Occipital lobe (tissue), 2 donors: Measurements from ENCODE around the gene SRCAP. TPM values are rescaled to one million over a fixed set of nuclear protein-coding genes. Genes with fewer than 3 reads are reported as not detected.

Source experiments
- DNase-seq: peaks from one replicate; lab custom pipeline; 2025; lab: John Stamatoyannopoulos, UW
- total RNA-seq: library from RNA; depleted of rRNA; stranded (reverse); fragments of >200 nt; gene quantifications from one replicate; pipeline ENCODE4 v1.2.3, GENCODE V29; 2014

SRCAP gene
- total RNA-seq = 21.7 TPM

GRCh38 chr16:30698816-30699614, at the start of gene SRCAP:
Gene SRCAP (plus strand): TSS chr16:30699171. CDS start chr16:30700825, 1,654 bp downstream.
- DNase-seq = peak; percentile 68

- no peak for DNase-seq
These were observed 49.1 kb upstream of the SRCAP start for GRCh38 chr16:30649725-30650368.

DNA sequence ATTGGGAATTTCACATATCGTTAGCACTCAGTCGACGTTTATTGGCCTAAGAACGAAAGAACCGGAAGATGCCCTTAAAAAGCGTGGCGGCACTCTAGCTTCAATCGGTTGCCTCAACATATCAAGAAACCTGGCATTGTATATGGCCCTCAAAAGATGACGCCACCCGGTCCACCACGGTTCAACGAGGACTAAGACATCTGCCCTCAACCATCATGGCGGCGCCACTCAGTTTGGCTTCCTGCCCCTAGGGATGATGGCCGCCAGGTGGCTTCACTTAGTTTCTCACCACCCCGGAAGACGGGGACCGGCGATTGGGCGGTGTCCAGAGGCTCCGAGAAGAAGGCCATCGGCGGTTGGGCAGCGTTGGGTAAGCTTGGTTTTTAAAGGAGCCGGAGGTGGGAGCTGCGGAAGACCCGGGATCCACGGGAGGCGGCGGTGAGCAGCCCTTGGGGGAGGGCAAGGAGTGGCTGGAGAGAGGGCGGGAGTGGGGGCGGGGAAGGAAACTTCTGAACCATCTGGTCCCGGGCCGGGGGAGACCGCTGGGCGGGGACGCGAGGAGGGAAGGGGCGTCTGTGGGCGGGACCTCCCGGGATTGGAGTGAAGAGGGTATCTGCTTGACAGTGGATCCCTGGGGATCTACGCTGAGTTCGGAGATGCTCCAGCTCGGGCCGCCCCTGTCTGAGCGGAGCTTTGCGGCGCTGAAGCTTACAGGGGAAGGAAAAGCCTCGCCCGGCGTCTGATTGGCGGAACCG, 48.4 kb upstream of the SRCAP start, which contains the start of gene PRR14:
Gene PRR14 (plus strand): TSS at position 592 of the 755 bp plus-strand sequence. CDS start 686 bp downstream, outside the sequence.
- DNase-seq = peak; percentile 99

DNA sequence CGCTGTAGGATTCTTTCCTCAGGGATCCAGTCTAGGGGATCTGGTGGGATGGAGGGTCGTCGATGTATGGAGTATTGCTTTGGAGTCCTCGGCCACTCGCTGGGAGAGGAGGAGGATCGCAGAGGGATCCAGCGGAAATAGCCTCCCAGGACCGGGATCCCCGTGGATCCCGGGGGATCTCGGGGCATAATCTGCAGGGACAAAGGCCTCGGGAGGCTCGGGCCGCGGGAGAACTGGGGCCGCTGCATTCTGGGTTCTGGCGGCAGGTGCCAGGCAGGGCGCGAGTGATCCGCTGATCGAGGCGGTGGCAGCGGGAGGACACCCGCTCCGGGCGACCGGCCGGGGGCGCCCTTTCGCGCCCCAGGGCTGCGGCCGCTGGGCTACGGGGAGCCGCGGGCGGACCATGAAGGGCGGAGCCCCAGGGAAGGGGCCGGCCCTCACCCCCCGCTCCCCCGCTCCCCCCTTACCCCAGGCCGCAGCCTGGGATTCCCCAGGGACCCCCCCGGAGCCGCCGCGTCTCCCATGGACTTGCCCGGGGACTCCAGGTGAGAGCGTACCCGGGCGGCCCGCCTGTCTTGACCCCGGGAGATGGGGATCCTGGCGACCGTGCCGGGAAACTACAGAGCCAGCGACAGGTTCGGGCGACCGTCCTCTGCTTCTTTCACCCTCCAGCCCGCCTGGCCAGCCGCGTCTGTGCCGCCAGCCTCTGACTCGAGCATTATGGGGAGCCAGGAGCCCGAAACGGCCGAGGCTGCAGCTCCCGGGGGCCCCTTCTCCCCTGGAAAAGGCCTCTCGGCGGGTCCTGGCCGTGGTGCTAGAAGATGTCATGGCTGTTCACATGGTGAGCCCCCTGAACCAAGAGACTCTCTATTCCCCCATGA, 47.6 kb upstream of the SRCAP start:
- no peak for DNase-seq

- no peak for DNase-seq
These were observed 47.0 kb upstream of the SRCAP start for GRCh38 chr16:30652005-30652296.

DNA sequence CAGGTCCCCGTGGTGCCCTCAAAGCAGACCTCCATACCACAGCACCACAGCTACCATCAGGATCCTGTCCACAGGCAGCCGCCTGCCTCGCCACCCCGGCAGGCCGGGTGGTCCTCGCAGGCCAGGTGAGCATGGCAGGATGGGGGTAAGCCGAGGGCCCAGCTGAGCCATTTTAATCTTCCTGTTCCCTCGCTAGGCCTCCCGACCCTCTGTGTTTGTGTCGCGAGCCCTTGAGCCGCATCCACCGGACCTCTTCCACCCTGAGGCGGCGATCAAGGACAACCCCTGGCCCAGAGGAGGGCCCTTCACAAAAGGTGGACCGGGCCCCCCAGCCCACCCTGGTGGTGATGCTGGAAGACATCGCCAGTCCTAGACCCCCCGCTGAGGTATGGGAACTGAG, 46.3 kb upstream of the SRCAP start:
- no peak for DNase-seq

DNA sequence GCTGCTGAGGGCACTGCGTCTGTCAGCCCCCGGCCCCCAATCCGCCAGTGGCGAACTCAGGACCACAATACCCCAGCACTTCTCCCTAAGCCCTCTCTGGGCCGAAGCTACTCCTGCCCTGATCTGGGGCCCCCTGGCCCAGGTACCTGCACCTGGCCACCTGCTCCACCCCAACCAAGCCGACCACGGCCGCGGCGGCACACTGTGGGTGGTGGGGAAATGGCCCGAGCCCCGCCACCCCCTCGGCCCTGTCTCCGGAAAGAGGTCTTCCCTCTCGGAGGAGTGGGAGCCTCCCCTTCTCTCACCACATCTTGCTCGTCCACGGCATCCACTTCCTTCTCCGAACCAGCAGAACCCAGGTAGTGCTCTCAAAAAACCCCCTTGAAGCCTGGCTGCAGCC, 44.1 kb upstream of the SRCAP start:
- DNase-seq = no peak

GRCh38 chr16:30655815-30656347, 43.1 kb upstream of the SRCAP start:
- no peak for DNase-seq

DNA sequence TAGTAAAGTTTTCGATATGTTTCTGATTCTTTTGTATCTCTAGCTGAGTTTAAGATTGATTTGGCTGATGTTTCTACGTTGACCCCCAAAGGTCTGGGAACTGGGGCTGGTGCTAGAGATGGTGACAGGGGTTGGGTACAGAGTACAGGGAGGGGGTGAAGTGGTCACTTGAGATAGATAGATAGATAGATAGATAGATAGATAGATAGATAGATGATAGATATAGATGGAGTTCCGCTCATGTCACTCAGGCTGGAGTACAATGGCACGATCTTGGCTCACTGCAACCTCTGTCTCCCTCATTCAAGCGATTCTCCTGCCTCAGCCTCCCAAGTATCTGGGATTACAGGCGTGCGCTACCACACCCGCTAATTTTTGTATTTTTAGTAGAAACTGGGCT, 42.6 kb upstream of the SRCAP start:
- DNase-seq = no peak

GRCh38 chr16:30656974-30657865, 41.8 kb upstream of the SRCAP start:
- no peak for DNase-seq

DNA sequence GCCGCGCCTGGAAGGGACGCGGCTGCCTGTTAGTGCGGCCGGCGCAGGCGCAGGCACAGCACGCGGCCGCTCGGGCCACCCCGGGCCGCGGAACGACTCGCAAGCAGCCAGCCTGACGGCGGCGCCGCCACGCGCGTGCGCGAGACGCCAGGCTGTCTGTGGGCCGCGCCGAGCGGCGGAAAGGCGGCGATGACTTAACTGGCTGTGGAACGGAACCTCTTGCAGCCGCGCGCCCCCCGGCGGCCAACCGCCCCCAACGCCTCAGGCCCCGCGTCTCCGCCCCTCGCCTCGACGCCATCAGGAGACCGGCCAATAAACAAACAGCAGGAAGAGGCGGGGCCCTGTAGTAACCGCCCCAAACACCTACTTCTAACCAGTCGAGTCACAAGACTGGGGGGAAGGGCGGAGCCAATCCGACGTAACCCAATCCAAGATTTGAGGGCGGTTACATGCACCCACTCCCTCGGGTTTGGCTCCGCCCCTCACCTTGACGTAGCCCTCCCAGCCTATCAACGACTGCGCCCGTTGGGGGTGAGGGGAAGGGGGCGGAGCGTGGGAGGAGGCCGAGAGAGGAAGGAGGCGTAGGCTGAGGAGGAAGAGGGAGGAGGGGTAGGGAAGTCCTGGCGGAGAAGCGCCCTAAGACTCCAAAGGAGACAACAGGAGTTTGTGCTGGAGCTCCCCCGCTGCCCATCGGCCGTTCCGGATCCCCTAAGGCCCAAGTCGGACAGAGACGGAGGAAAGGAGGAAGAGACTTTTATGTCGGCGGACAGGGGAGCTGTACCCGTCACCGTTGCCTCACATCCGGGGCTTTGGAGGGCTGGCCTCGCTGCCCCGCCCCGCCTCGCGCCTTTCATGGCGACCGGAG, 40.9 kb upstream of the SRCAP start, which contains the start of gene FBRS:
Gene FBRS (plus strand): TSS at position 566 of the 865 bp plus-strand sequence. CDS start 1,088 bp downstream, outside the sequence.
- peak; percentile 100 for DNase-seq

DNA sequence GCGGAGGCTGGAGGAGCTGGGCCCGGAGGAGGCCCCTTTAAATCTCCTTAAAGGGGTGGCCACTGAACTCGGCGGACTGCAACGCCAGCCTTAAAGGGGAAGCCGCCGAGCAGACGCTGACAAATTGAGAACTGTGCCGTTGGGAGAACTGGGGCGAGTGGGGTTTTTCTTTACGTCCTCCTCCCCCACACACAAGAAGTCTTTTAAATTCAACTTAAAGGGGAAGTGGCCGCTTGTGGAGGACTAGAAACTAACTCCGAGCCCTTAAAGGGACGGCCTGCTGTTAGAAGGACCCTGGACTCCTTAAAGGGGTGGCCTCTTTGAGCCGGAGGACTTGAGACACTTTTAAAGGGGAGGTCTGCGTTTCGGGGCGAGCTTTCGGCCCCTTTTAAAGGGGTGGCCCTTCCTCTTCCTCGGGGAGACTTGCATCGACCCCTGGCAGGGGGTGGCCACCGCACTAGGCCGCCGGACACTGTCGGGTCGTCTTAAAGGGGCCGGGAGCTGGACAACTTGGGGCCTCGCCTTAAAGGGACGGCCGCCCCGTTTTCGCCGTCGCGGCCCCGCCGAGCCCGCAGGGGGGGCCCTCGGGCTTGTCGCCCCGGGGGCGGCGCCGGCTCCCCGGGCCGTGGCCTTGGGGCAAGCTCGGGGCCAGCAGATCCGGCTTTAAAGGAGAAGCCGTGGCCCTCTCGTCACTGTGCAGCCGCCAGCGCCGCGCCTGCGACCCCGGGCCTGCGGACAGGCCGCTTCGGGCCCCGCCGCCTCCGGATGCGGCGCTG, 40.1 kb upstream of the SRCAP start:
- peak; percentile 95 for DNase-seq

DNA sequence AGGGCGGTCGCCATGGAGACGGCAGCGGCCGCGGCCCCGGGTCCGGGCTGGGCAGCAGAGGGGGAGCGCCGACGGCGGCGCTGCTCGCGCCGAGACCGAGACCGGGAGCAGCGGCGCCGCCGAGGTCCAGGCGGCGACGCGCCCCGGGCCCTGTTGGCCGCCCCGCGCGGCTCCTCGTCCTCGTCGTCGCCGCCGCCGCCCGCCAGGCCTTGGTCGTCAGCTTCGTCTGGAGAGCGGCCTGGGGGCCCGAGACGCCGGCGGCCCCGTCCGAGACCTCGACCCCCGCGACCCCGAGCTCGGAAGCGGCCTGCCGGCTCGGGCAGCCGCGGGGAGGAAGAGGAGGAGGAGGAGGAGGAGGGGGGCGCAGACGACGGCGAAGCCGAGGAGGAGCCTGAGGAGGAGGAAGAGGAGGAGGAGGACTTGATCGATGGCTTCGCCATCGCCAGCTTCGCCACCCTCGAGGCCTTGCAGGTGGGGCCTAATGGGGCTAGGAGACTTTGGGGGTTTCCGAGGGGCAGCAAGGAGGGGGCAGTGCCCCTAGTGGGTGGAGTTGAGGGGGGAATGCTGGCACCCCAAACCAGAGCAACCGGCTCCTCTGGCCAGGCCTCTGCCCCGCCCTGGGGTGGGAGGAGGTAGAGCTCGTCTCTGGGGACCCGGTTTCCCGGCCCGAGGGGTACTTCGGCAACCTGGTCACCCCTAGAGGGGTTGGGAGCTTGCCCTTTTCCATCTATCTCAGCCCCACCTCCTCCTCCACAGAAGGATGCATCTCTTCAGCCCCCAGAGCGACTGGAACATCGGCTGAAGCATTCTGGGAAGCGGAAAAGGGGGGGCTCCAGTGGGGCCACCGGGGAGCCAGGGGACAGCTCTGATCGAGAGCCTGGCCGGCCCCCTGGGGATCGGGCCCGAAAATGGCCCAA, 39.2 kb upstream of the SRCAP start:
- DNase-seq = no peak

DNA sequence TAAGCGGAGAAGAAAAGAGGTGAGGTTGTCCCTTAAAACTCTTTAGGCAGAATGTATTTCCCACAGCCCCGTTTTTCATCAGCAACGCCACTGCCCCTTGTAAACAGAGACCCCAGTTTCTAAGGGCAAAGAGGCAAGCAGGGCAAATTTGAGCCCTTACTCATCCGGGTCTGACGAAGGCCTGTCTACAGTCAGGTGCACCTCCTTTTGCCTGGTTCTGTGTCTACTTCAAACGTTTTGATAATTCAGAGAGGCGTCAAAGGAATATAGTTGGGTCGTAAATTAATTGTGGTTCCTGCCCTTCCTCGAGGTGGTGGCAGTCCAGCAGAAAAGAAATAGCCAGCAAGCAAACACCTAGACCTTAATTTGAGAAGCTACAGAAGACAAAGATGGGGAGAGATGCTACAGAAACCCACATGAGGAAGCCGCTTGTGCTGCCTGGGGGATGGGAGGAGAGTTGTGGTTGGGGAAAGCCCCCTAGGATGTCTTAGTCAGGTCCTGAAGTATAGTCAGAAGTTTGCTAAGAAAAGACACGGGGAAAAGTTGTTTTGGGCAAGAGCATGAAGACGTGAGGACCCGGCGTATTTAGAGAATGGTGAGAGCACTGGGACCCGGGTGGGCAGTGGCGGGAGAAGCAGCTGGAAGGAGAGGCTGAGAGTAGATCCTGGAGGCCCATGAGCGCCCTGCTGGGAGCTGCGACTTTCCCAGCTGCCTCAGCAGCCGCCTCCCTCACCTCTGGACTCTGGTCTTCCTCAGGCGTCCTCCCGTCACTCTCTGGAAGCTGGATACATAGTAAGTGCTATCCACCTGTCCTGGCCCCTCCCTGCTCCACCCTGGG, 38.3 kb upstream of the SRCAP start:
- no peak for DNase-seq

- DNase-seq = no peak
These were observed 36.5 kb upstream of the SRCAP start for GRCh38 chr16:30662449-30662848.

DNA sequence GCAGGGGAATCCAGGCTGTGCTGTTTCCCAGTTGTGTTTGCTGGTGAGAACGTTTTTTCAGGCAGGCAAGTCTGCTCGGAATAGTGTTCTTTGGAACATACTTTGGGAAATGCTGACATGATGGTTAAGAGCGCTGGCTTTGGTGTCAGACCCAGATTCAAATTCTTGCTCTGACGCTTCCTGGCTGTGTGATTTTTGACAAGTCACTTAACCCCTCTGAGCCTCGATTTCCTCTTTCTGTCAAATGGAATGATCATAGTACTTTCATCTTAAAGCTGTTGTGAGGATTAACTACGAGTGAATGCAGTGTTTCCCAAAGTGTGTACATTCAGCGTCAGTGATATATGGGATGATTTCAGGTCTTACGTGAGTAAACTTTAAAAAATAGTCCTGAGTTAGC, 35.9 kb upstream of the SRCAP start:
- no peak for DNase-seq
